GM12801 (cell line): ENCODE measurements around the gene RALGPS1.

ENCODE experiments used
- TF ChIP-seq, protein P1 (sequence below): IDR thresholded peaks from one replicate; pipeline ENCODE4 v1.5.1; 2011; ENCODE audit warnings: control low read depth; ENCODE audit not compliant: insufficient read length; ENCODE audit errors: extremely low read depth

RALGPS1 gene

DNA sequence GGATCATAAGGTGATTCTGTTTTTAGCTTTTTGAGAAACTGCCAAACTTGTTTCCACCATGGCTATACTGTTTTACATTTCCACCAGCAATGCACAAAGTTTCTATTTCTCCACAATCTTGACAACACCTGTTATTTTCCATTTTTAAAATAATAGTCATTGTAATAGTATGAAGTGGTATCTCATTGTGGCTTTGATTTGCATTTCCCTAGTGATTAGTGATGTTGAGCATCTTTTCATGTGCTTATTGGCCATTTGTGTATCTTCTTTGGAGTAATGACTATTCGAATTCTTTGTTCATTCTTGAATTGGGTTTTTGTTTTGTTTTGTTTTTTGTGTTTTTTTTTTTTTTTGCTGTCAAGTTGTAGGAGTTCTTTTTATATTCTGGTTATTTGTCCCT is 354.9 kb downstream of the RALGPS1 start:
- TF ChIP-seq, protein P1, sequence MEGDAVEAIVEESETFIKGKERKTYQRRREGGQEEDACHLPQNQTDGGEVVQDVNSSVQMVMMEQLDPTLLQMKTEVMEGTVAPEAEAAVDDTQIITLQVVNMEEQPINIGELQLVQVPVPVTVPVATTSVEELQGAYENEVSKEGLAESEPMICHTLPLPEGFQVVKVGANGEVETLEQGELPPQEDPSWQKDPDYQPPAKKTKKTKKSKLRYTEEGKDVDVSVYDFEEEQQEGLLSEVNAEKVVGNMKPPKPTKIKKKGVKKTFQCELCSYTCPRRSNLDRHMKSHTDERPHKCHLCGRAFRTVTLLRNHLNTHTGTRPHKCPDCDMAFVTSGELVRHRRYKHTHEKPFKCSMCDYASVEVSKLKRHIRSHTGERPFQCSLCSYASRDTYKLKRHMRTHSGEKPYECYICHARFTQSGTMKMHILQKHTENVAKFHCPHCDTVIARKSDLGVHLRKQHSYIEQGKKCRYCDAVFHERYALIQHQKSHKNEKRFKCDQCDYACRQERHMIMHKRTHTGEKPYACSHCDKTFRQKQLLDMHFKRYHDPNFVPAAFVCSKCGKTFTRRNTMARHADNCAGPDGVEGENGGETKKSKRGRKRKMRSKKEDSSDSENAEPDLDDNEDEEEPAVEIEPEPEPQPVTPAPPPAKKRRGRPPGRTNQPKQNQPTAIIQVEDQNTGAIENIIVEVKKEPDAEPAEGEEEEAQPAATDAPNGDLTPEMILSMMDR = no peak
